Pons (tissue), 1 donor: ENCODE measurements around the gene TMPRSS9.
A peak's percentile ranks its signal among the peaks of the same experiment; 100 is the strongest.
"Not testable (repeated sequence)": the region's sequence is repeated elsewhere in the genome, so short reads cannot be mapped to it uniquely, and the experiment has no call there.

ENCODE experiments used
- DNase-seq: peaks from one replicate; pipeline ENCODE4 v3.0.0-alpha.2; 2016; ENCODE audit warnings: low spot score

Gene TMPRSS9

GRCh38 chr19:2362046-2362969, 2.2 kb downstream of the TMPRSS9 start:
- no peak for DNase-seq

GRCh38 chr19:2362970-2363300, 2.9 kb downstream of the TMPRSS9 start:
- DNase-seq = no peak

DNA sequence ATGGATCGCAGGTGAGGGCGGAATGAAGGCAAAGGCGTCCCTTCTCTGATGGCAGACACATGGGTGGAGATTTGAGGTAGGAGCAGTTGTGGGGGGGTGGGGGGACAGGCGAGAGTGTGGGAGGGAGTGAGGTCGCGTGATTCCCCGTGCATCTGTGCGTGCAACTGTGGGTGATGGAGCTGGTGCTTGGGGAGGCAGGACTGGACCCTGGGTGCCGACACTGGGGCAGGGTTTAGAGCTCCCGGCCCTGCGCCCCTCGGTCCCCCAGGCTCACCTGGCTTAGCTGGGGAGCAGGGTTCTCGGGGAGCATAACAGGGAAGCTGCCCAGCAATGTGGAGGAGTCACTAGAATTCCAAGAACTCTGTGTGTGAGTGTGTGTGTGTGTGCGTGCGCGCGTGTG, 3.4 kb downstream of the TMPRSS9 start:
- no peak for DNase-seq

GRCh38 chr19:2365201-2365970, 5.3 kb downstream of the TMPRSS9 start:
- DNase-seq = no peak

- DNase-seq = no peak
Observed at GRCh38 chr19:2371656-2372055, 11.6 kb downstream of the TMPRSS9 start.

GRCh38 chr19:2372076-2372612, 12.1 kb downstream of the TMPRSS9 start:
- no peak for DNase-seq

DNA sequence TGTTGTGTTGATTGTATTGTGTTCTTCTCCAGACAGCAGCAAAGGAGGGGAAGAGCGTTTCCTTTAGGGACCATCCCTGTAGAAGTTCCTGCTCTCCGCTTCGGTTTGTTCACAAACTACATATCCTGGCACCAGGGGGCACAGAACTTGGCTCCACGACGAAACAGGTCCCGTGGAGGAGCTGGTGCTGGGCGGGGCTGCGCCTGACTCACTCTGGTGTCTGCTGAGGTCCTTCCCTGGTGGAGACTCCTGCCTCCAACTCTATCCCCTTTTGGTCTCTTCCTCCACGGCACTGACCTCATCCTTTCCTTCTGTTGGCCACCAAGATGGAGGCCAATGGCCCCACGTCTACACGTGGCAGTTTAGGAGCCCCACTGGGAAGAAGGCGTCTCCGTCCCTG, 14.7 kb downstream of the TMPRSS9 start:
- no peak for DNase-seq

DNA sequence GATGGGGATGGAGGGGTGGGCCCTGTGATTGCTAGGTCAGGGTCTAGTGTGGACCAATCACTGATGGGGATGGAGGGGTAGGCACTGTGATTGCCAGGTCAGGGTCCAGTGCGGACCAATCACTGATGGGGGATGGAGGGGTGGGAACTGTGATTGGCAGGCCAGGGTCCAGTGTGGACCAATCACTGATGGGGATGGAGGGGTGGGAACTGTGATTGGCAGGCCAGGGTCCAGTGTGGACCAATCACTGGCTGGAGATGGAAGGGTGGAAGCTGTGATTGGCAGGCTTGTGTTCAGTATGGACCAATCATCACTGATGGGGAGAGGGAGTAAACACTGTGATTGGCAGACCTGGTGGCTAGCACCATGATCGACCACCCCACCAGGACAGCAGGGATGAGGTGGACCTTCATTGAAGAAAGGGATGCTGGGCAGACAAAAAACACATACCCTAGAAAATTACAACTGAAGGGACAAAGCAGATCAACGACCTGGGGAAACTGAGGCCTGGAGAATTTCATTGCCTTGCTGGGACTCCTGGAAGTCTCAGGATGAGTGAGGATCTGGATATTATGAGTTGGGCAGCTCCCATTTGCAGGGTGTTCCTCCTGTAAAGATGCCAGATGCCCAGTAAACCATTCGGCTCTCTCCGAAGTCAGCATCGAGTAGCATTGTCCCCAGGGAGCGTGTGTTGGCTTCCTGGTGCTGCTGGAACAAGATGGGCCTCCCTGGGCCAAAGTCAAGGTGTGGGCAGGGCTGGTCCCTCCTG, 15.5 kb downstream of the TMPRSS9 start:
- DNase-seq = no peak

DNA sequence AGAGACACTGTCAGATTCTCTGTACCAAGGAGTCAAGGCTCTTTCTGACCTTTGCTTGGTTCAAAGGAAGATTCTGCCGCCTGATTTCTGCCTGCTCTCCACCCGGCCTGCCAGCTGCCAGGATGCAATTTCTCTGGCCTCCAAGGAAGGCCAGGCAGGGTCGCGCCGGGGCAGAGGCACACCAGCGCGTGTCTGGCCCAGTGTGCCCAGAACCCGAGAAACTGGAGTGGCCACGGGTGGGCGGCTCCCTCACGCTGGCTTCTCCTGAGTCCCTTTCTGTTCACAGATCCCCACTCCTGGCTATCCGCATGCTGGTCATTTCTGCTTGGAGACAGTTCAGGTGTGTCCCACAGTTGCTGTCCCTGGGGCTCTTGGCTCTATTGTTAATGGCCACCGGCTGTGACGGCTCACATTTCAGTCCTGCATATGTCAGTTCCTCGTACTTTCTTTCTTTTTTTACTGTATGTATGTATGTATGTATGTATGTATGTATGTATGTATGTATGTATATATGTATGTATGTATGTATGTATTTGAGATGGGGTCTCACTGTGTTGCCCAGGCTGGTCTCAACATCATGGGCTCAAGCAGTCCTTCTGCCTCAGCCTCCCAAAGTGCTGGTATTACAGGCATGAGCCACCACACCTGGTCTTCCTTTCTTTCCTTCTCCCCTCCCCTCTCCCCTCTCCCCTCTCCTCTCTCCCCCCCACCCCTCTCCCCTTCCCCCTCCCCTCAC, 16.9 kb downstream of the TMPRSS9 start:
- no peak for DNase-seq

- DNase-seq = no peak
Observed at GRCh38 chr19:2380567-2380966, 20.5 kb downstream of the TMPRSS9 start.

GRCh38 chr19:2381148-2381820, 21.2 kb downstream of the TMPRSS9 start:
- DNase-seq = peak; percentile 99

GRCh38 chr19:2382530-2383222, 22.6 kb downstream of the TMPRSS9 start:
- no peak for DNase-seq

GRCh38 chr19:2385053-2385721, 25.1 kb downstream of the TMPRSS9 start:
- DNase-seq = no peak

- DNase-seq = no peak
Observed at GRCh38 chr19:2387367-2388288, 27.6 kb downstream of the TMPRSS9 start.

GRCh38 chr19:2389594-2389993, 29.5 kb downstream of the TMPRSS9 start:
- DNase-seq = no peak

GRCh38 chr19:2391118-2391725, 31.2 kb downstream of the TMPRSS9 start:
- peak; percentile 83 for DNase-seq

DNA sequence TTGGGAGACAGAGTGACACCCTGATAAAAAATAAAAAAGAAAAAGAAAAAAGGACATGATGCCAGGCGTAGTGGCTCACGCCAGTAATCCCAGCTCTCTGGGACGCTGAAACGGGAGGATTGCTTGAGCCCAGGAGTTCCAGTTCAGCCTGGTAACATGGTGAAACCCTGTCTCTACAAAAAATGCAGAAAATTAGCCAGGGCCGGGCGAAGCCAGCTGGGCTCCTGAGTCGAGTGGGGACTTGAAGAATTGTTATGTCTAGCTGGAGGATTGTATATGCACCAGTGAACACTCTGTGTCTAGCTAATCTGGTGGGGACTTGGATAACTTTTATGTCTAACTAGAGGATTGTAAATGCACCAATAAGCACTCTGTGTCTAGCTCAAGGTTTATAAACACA, 32.3 kb downstream of the TMPRSS9 start:
- DNase-seq = no peak

DNA sequence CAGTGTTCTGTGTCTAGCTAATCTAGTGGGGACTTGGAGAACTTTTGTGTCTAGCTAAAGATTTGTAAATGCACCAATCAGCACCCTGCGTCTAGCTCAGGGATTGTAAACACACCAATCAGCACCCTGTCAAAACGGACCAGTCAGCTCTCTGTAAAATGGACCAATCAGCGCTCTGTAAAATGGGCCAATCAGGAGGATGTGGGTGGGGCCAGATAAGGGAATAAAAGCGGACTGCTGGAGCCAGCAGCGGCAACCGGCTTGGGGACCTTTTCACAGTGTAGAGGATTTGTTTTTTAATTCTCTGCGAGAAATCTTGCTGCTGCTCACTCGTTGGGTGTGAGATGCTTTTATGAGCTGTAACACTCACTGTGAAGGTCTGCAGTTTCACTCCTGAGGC, 32.8 kb downstream of the TMPRSS9 start:
- not testable (repeated sequence) for DNase-seq
